NCI-H446 (cell line): ENCODE data around the gene IL24.

ENCODE experiments used
- DNase-seq, 2 experiments: peaks; one replicate each; lab custom pipeline; 2025; lab: John Stamatoyannopoulos, UW

Gene IL24

GRCh38 chr1:206953126-206953525 is 55.9 kb downstream of the IL24 start:
- no peak for DNase-seq

GRCh38 chr1:206953626-206954025 is 56.4 kb downstream of the IL24 start:
- no peak for DNase-seq
